SK-N-SH treated with all-trans-retinoic acid at 6 μM for 48 hours (cell line): ENCODE measurements around the gene ACADL.
A peak's percentile ranks its signal among the peaks of the same experiment; 100 is the strongest.

Experiments used
- ATAC-seq: fragments of 200-7000 bp; cut with Tn5 transposase; 3 replicates; pipeline ENCODE4 v1.9.1; 2020; ENCODE audit warnings: mild to moderate bottlenecking, moderate library complexity
- ARNTL ChIP-seq: fragments of 450-650 bp; formaldehyde crosslinking; IDR thresholded peaks from 2 replicates; pipeline ENCODE4 v1.5.0; 2020; ENCODE audit warnings: low read depth, mild to moderate bottlenecking, moderate library complexity, borderline replicate concordance
- BACH2 ChIP-seq: fragments of 250-450 bp; sonication (Bioruptor Pico); IDR thresholded peaks from 2 replicates; pipeline ENCODE4 v1.9.0; 2021; ENCODE audit warnings: mild to moderate bottlenecking, borderline replicate concordance
- CREB5 ChIP-seq: fragments of 250-450 bp; sonication (Bioruptor Pico); IDR thresholded peaks from 2 replicates; pipeline ENCODE4 v1.5.1; 2020; ENCODE audit warnings: low read depth, mild to moderate bottlenecking, moderate library complexity
- CSDC2 ChIP-seq: fragments of 250-450 bp; sonication (Bioruptor Pico); IDR thresholded peaks from 2 replicates; pipeline ENCODE4 v1.5.0; 2020; ENCODE audit warnings: mild to moderate bottlenecking, moderate library complexity
- CSRNP3 ChIP-seq: fragments of 250-450 bp; sonication (Bioruptor Pico); IDR thresholded peaks from 2 replicates; pipeline ENCODE4 v1.5.1; 2021; ENCODE audit warnings: mild to moderate bottlenecking, moderate library complexity
- ESRRG ChIP-seq: fragments of 250-450 bp; sonication (Bioruptor Pico); IDR thresholded peaks from 2 replicates; pipeline ENCODE4 v1.6.1; 2021; ENCODE audit warnings: mild to moderate bottlenecking
- GLIS3 ChIP-seq: fragments of 250-450 bp; sonication (Bioruptor Pico); IDR thresholded peaks from 2 replicates; pipeline ENCODE4 v1.5.0; 2020; ENCODE audit warnings: mild to moderate bottlenecking, moderate library complexity
- OSR1 ChIP-seq: fragments of 250-450 bp; sonication (Bioruptor Pico); IDR thresholded peaks from 2 replicates; pipeline ENCODE4 v1.8.0; 2022; ENCODE audit warnings: moderate library complexity, mild to moderate bottlenecking, inconsistent platforms
- PATZ1 ChIP-seq: fragments of 250-450 bp; sonication (Bioruptor Pico); IDR thresholded peaks from 2 replicates; pipeline ENCODE4 v1.8.0; 2020; ENCODE audit warnings: mild to moderate bottlenecking, moderate library complexity, borderline replicate concordance
- POU6F1 ChIP-seq: fragments of 250-450 bp; sonication (Bioruptor Pico); IDR thresholded peaks from 2 replicates; pipeline ENCODE4 v1.8.0; 2021; ENCODE audit warnings: low read depth, mild to moderate bottlenecking, moderate library complexity, borderline replicate concordance
- PPARA ChIP-seq: fragments of 250-450 bp; sonication (Bioruptor Pico); IDR thresholded peaks from 2 replicates; pipeline ENCODE4 v1.5.0; 2020; ENCODE audit warnings: mild to moderate bottlenecking, borderline replicate concordance
- RARB ChIP-seq: fragments of 250-450 bp; sonication (Bioruptor Pico); IDR thresholded peaks from 2 replicates; pipeline ENCODE4 v1.8.0; 2021; ENCODE audit warnings: mild to moderate bottlenecking, moderate library complexity
- SNAI2 ChIP-seq: fragments of 250-450 bp; sonication (Bioruptor Pico); IDR thresholded peaks from 2 replicates; pipeline ENCODE4 v1.5.0; 2020; ENCODE audit warnings: mild to moderate bottlenecking, moderate library complexity
- TCF4 ChIP-seq: fragments of 250-450 bp; sonication (Bioruptor Pico); IDR thresholded peaks from 2 replicates; pipeline ENCODE4 v1.8.0; 2021; ENCODE audit warnings: mild to moderate bottlenecking, moderate library complexity, borderline replicate concordance
- TOX ChIP-seq: fragments of 250-450 bp; sonication (Bioruptor Pico); IDR thresholded peaks from 2 replicates; pipeline ENCODE4 v1.8.0; 2021; ENCODE audit warnings: mild to moderate bottlenecking, moderate library complexity, borderline replicate concordance
- TSHZ2 ChIP-seq: fragments of 250-450 bp; sonication (Bioruptor Pico); IDR thresholded peaks from 2 replicates; pipeline ENCODE4 v1.5.0; 2020; ENCODE audit warnings: mild to moderate bottlenecking, moderate library complexity
- ZC3H10 ChIP-seq: fragments of 250-450 bp; sonication (Bioruptor Pico); IDR thresholded peaks from 2 replicates; pipeline ENCODE4 v1.5.1; 2021; ENCODE audit warnings: mild to moderate bottlenecking, moderate library complexity
- ZFP3 ChIP-seq: fragments of 250-450 bp; sonication (Bioruptor Pico); IDR thresholded peaks from 2 replicates; pipeline ENCODE4 v1.5.0; 2020; ENCODE audit warnings: mild to moderate bottlenecking, moderate library complexity
- ZFP30 ChIP-seq: fragments of 450-650 bp; formaldehyde crosslinking; IDR thresholded peaks from 2 replicates; pipeline ENCODE4 v1.5.0; 2022; ENCODE audit warnings: mild to moderate bottlenecking, moderate library complexity
- ZNF70 ChIP-seq: fragments of 450-650 bp; formaldehyde crosslinking; IDR thresholded peaks from 2 replicates; pipeline ENCODE4 v1.5.0; 2020; ENCODE audit warnings: mild to moderate bottlenecking, moderate library complexity
- ZNF8 ChIP-seq: fragments of 450-650 bp; formaldehyde crosslinking; IDR thresholded peaks from 2 replicates; pipeline ENCODE4 v1.5.0; 2020; ENCODE audit warnings: mild to moderate bottlenecking, moderate library complexity

Gene ACADL

GRCh38 chr2:210190345-210190744, 34.9 kb downstream of the ACADL start (continued):
- TF ChIP-seq ZNF8 (no peak), PATZ1 (CRISPR knock-in tag) (no peak), PPARA (CRISPR knock-in tag) (no peak), TOX (no peak), ESRRG (CRISPR knock-in tag) (no peak), ZFP3 (CRISPR knock-in tag) (no peak), SNAI2 (CRISPR knock-in tag) (no peak)

GRCh38 chr2:210189452-210190138, 35.7 kb downstream of the ACADL start:
- TF ChIP-seq PPARA (CRISPR knock-in tag) (no peak), GLIS3 (CRISPR knock-in tag) (no peak), ZNF70 (CRISPR knock-in tag) (no peak), CREB5 (CRISPR knock-in tag) (no peak), BACH2 (CRISPR knock-in tag) (no peak), TOX (no peak), CSDC2 (CRISPR knock-in tag) (no peak), POU6F1 (no peak), SNAI2 (CRISPR knock-in tag) (no peak), RARB (CRISPR knock-in tag) (no peak), TSHZ2 (no peak), OSR1 (CRISPR knock-in tag) (no peak), ZFP30 (CRISPR knock-in tag) (no peak), ZFP3 (CRISPR knock-in tag) (no peak), PATZ1 (CRISPR knock-in tag) (no peak), ESRRG (CRISPR knock-in tag) (no peak), ARNTL (CRISPR knock-in tag) (no peak), TCF4 (CRISPR knock-in tag) (no peak), ZC3H10 (CRISPR knock-in tag) (no peak), CSRNP3 (no peak)
- TF ChIP-seq, all 23 proteins: peak for 0
- ATAC-seq: peak; percentile 41; the same call in 2 of the 3 replicates
